K562 (cell line): ENCODE measurements around the gene STEAP1B. TPM values are rescaled to one million over a fixed set of nuclear protein-coding genes. Genes with fewer than 3 reads are reported as not detected.

ENCODE experiments used
- ATAC-seq: fragments of 200-7000 bp; cut with Tn5 transposase; 3 replicates; pipeline ENCODE4 v1.9.1; 2020; ENCODE audit warnings: moderate library complexity
- BruUV-seq: library from RNA; stranded (reverse); fragments of 400-500 nt; replicated peaks from 2 replicates; lab custom pipeline; 2021; lab: Mats Ljungman, UMichigan
- CTCF ChIA-PET: fragments of 300-600 bp; formaldehyde crosslinking; extraction: SDS; loops from one replicate; lab custom pipeline; 2021; ENCODE audit warnings: low intra/inter-chr PET ratio; lab: Yijun Ruan, JAX
- POLR2A ChIA-PET: fragments of 300-600, 350-650 bp; sonication (Branson Sonifier 250); formaldehyde crosslinking; extraction: SDS; loops from one replicate; lab custom pipeline; 2021; ENCODE audit warnings: antibody characterized with exemption, inconsistent platforms; lab: Yijun Ruan, JAX
- DNase-seq, 4 experiments: peaks; one replicate each; pipeline versions ENCODE4 v3.0.0 to v3.0.0-alpha.2; 2011 to 2018; ENCODE audit warnings: low spot score in 3 of 4, mixed read lengths in 3 of 4; ENCODE audit errors: extremely low read depth in 1 of 4
- FAIRE-seq: peaks from 2 replicates; lab custom pipeline; 2011; peaks lifted over from hg19 to GRCh38; lab: Jason Lieb, UNC
- H2AFZ ChIP-seq: 2 replicates; pipeline ENCODE4 v1.6.0; 2011; ENCODE audit warnings: low read depth, low read length, control low read depth, inconsistent platforms
- H3K27ac ChIP-seq: fragments of 200-600 bp; 3 replicates; pipeline ENCODE4 v1.8.0; 2011; ENCODE audit warnings: low read depth, mild to moderate bottlenecking, control low read depth, inconsistent platforms, low read length, moderate library complexity, mixed read lengths; ENCODE audit errors: extremely low read depth
- H3K27me3 ChIP-seq, 2 experiments: fragments of 300-600 bp in 1 of 2; 2 replicates in 1 of 2; 3 replicates in 1 of 2; pipeline versions ENCODE4 v1.6.0 to v1.8.0; 2011; ENCODE audit warnings: inconsistent platforms in 2 of 2, low read length in 2 of 2, mild to moderate bottlenecking in 1 of 2, mixed read lengths in 1 of 2, moderate library complexity in 1 of 2; ENCODE audit not compliant: control insufficient read depth in 2 of 2, insufficient read depth in 2 of 2
- H3K36me3 ChIP-seq: fragments of 300-600 bp; 3 replicates; pipeline ENCODE4 v1.8.0; 2011; ENCODE audit warnings: mild to moderate bottlenecking, low read length, inconsistent platforms; ENCODE audit not compliant: control insufficient read depth, insufficient read depth
- H3K4me1 ChIP-seq, 2 experiments: fragments of 200-600 bp in 1 of 2; replicated peaks in 1 of 2; 2 replicates in 1 of 2; 3 replicates in 1 of 2; pipeline versions ENCODE4 v1.5.1 to v1.8.0; 2011; ENCODE audit warnings: inconsistent platforms in 2 of 2, low read length in 2 of 2, mild to moderate bottlenecking in 1 of 2, mixed read lengths in 1 of 2, moderate library complexity in 1 of 2; ENCODE audit not compliant: control insufficient read depth in 2 of 2, insufficient read depth in 2 of 2
- H3K4me2 ChIP-seq: 2 replicates; pipeline ENCODE4 v1.6.1; 2011; ENCODE audit warnings: low read length, control low read depth, inconsistent platforms, mixed read lengths; ENCODE audit not compliant: insufficient read depth
- H3K4me3 ChIP-seq: fragments of 200-600 bp; sonication (generic), shearing (Covaris generic); 2 replicates; pipeline ENCODE4 v1.5.1; 2016; ENCODE audit warnings: control low read depth, inconsistent platforms
- H3K79me2 ChIP-seq: fragments of 200-600 bp; 3 replicates; pipeline ENCODE4 v1.8.0; 2011; ENCODE audit warnings: low read length, inconsistent platforms; ENCODE audit not compliant: control insufficient read depth, insufficient read depth
- H3K9ac ChIP-seq, 2 experiments: 2 replicates each; pipeline versions ENCODE4 v1.6.0 to v1.6.1; 2011; ENCODE audit warnings: low read depth in 2 of 2, low read length in 2 of 2, control low read depth in 1 of 2, inconsistent platforms in 1 of 2, mild to moderate bottlenecking in 1 of 2, mixed read lengths in 1 of 2; ENCODE audit not compliant: insufficient read depth in 1 of 2
- H3K9me1 ChIP-seq: one replicate; pipeline ENCODE4 v1.6.0; 2011; ENCODE audit warnings: inconsistent platforms, mild to moderate bottlenecking, low read length, moderate library complexity; ENCODE audit not compliant: control insufficient read depth, insufficient read depth
- H3K9me3 ChIP-seq: replicated peaks from 2 replicates; pipeline ENCODE4 v1.5.1; 2011; ENCODE audit warnings: low read depth, low read length, inconsistent platforms; ENCODE audit not compliant: control insufficient read depth, insufficient read depth
- H4K20me1 ChIP-seq: replicated peaks from 2 replicates; pipeline ENCODE4 v1.6.1; 2011; ENCODE audit warnings: low read length, inconsistent platforms, mixed read lengths; ENCODE audit not compliant: control insufficient read depth, insufficient read depth
- HES1 ChIP-seq: fragments of 450-650 bp; IDR thresholded peaks from 2 replicates; pipeline ENCODE4 v1.6.1; 2016; ENCODE audit warnings: low read depth, mild to moderate bottlenecking, moderate library complexity
- HLTF ChIP-seq: fragments of 450-650 bp; IDR thresholded peaks from 2 replicates; pipeline ENCODE4 v1.6.1; 2016
- MAFG ChIP-seq: fragments of 450-650 bp; conservative IDR thresholded peaks from 2 replicates; pipeline ENCODE4 v1.6.1; 2016; ENCODE audit warnings: missing genetic modification characterization, missing compliant biosample characterization
- NR4A1 ChIP-seq, 2 experiments: fragments of 250-450 bp in 1 of 2; fragments of 450-650 bp in 1 of 2; sonication (Bioruptor Pico) in 1 of 2; IDR thresholded peaks; 2 replicates each; pipeline versions ENCODE4 v1.4.0 to v1.6.1; 2016 to 2020; ENCODE audit warnings: mild to moderate bottlenecking in 2 of 2, missing compliant biosample characterization in 1 of 2, missing genetic modification characterization in 1 of 2, moderate library complexity in 1 of 2
- PTBP1 ChIP-seq: fragments of 200-400 bp; formaldehyde crosslinking; IDR thresholded peaks from 2 replicates; pipeline ENCODE4 v1.6.1; 2017; ENCODE audit warnings: low read depth, low read length
- SAFB ChIP-seq: fragments of 200-400 bp; formaldehyde crosslinking; IDR thresholded peaks from 2 replicates; pipeline ENCODE4 v1.6.1; 2017; ENCODE audit warnings: low read depth, low read length, borderline replicate concordance
- SRSF3 ChIP-seq: fragments of 200-400 bp; formaldehyde crosslinking; IDR thresholded peaks from 2 replicates; pipeline ENCODE4 v1.6.1; 2016; ENCODE audit warnings: mild to moderate bottlenecking, low read length, moderate library complexity; ENCODE audit not compliant: insufficient read depth
- TFAP4 ChIP-seq: sonication (generic); formaldehyde crosslinking; IDR thresholded peaks from 2 replicates; pipeline ENCODE4 v1.8.0; 2022; ENCODE audit warnings: missing genetic modification reagents, mild to moderate bottlenecking, moderate library complexity, borderline replicate concordance
- THRB ChIP-seq: fragments of 450-650 bp; formaldehyde crosslinking; conservative IDR thresholded peaks from 2 replicates; pipeline ENCODE4 v1.4.0; 2022; ENCODE audit warnings: mild to moderate bottlenecking, missing genetic modification characterization
- ZBTB49 ChIP-seq: sonication (generic); formaldehyde crosslinking; IDR thresholded peaks from 2 replicates; pipeline ENCODE4 v1.8.0; 2022; ENCODE audit warnings: missing genetic modification reagents, mild to moderate bottlenecking, borderline replicate concordance
- ZNF217 ChIP-seq: sonication (generic); formaldehyde crosslinking; IDR thresholded peaks from 2 replicates; pipeline ENCODE4 v1.8.0; 2022; ENCODE audit warnings: mild to moderate bottlenecking, missing genetic modification reagents
- ZNF699 ChIP-seq: fragments of 250-450 bp; sonication (Bioruptor Pico); IDR thresholded peaks from 2 replicates; pipeline ENCODE4 v1.8.0; 2021; ENCODE audit warnings: mild to moderate bottlenecking, moderate library complexity; ENCODE audit not compliant: insufficient replicate concordance
- WGBS: fragments of 100-300 bp; shearing (Covaris generic); methylation state at CpG from one replicate; pipeline ENCODE4 v1.1.6; 2016; ENCODE audit warnings: low coverage, mixed read lengths; ENCODE audit not compliant: insufficient coverage; ENCODE audit errors: missing lambda C conversion rate; 5-methylcytosine and 5-hydroxymethylcytosine counted together
- in situ Hi-C: fragments of 300-500 bp; cut with MboI; formaldehyde crosslinking; loops from 4 replicates; pipeline ENCODE4 v1.15.0; 2018; ENCODE audit warnings: inconsistent platforms, mixed read lengths
- intact Hi-C: fragments of 100-400 bp; cut with micrococcal nuclease; formaldehyde crosslinking; loops from 2 replicates; pipeline ENCODE4 v1.14.2; 2022
- polyA plus RNA-seq, 8 experiments: library from polyadenylated mRNA; depleted of rRNA in 4 of 8; stranded (reverse) in 5 of 8; unstranded in 3 of 8; fragments of >200 nt; fragmentation: Nextera tagmentation in 2 of 8; fragmentation: Illumina TruSeq in 1 of 8; extraction: Ambion mirVana in 2 of 8; extraction: Trizol in 1 of 8; gene quantifications; 2 replicates each; pipeline versions ENCODE4 v1.2.1 to v1.2.3, GENCODE V29; 2011 to 2014; ENCODE audit warnings: inconsistent platforms in 1 of 8, missing spikeins in 1 of 8
- total RNA-seq, 7 experiments: library from RNA; depleted of rRNA in 6 of 7; stranded (reverse); fragments of >200 nt in 6 of 7; fragmentation: Illumina TruSeq in 2 of 7; extraction: Trizol in 2 of 7; gene quantifications; 2 replicates each; pipeline versions ENCODE4 v1.2.1 to v1.2.3, GENCODE V29; 2011 to 2021; ENCODE audit warnings: low replicate concordance in 1 of 7

Gene STEAP1B
- total and polyA plus RNA-seq, 9 of the 15 experiments (the other 6 are each of a cell fraction or from before 2014, with no cell fraction given) = 20.0 to 38.5 (median 30.6) TPM

GRCh38 chr7:22404421-22405023 lies 95.5 kb downstream of the STEAP1B start:
- ChIA-PET POLR2A (interaction anchor here (0.7 kb wide), 1 partner anchor 29 kb away, joined by 3 read pairs; no protein-coding TSS in a partner anchor), CTCF (interaction anchor here (0.6 kb wide), 1 partner anchor 296 kb away, joined by 4 read pairs; no protein-coding TSS in a partner anchor)
- no peaks in the 10 kb centered on the region for H4K20me1 ChIP-seq
- WGBS = 60% methylated on average over 3 of the region's 3 CpGs
- no peak overlapping the region for H3K9ac ChIP-seq
- H3K9me1 ChIP-seq = no peaks in the 10 kb centered on the region
- no peak overlapping the region for H3K27ac ChIP-seq
- no peaks in the 10 kb centered on the region for H3K27me3 ChIP-seq
- no peaks in the 10 kb centered on the region for H3K9me3 ChIP-seq
- TF ChIP-seq SRSF3 = no peak
- no peak for TF ChIP-seq HES1
- TF ChIP-seq NR4A1 (CRISPR knock-in tag; IDR thresholded peaks at IDR 0.05) = no peak
- TF ChIP-seq NR4A1 (tag; IDR thresholded peaks at IDR 0.05) = no peak
- TF ChIP-seq SAFB = no peak
- TF ChIP-seq ZNF699 (CRISPR knock-in tag) = no peak
- TF ChIP-seq HLTF = no peak
- no peak for TF ChIP-seq MAFG (tag)
- no peak for TF ChIP-seq ZBTB49 (CRISPR knock-in tag)
- no peak for TF ChIP-seq THRB (CRISPR knock-in tag)
- TF ChIP-seq TFAP4 (CRISPR knock-in tag) = no peak
- TF ChIP-seq ZNF217 = no peak
- no peak for TF ChIP-seq PTBP1
- no TSS peak for BruUV-seq
- no peak overlapping the region for H3K4me3 ChIP-seq
- H3K36me3 ChIP-seq = no peaks in the 10 kb centered on the region
- FAIRE-seq = no peak
- peaks cover 4 to 16% of the 10 kb centered on the region in 2 experiments; a peak in 3 of 5 replicates for H3K4me1 ChIP-seq
- intact Hi-C loops = no loop called here
- in situ Hi-C loops = no loop called here
- DNase-seq = no peak
- no peak for ATAC-seq
- H3K4me2 ChIP-seq = no peak overlapping the region
- no peaks in the 10 kb centered on the region for H3K79me2 ChIP-seq
- H2AFZ ChIP-seq = no peak overlapping the region
